Mucosa of stomach (tissue), 1 donor: ENCODE data around the gene CD82.

Source experiments
- H3K27me3 ChIP-seq: one replicate; pipeline ENCODE4 v1.7.0; 2013; ENCODE audit warnings: mild to moderate bottlenecking, low read length; ENCODE audit not compliant: control insufficient read depth, insufficient read depth
- H3K36me3 ChIP-seq: one replicate; pipeline ENCODE4 v1.7.0; 2013; ENCODE audit warnings: low read length; ENCODE audit not compliant: control insufficient read depth, insufficient read depth
- H3K4me1 ChIP-seq: one replicate; pipeline ENCODE4 v1.7.0; 2013; ENCODE audit warnings: mild to moderate bottlenecking, low read length; ENCODE audit not compliant: control insufficient read depth, insufficient read depth
- H3K4me3 ChIP-seq: one replicate; pipeline ENCODE4 v1.7.0; 2013; ENCODE audit warnings: low read length
- H3K9ac ChIP-seq: one replicate; pipeline ENCODE4 v1.7.0; 2013; ENCODE audit warnings: mild to moderate bottlenecking, low read length, moderate library complexity
- H3K9me3 ChIP-seq: one replicate; pipeline ENCODE4 v1.7.0; 2013; ENCODE audit warnings: mild to moderate bottlenecking, low read length, moderate library complexity; ENCODE audit not compliant: control insufficient read depth
- donor health status: Pancreatic carcinoma.

Gene CD82

DNA sequence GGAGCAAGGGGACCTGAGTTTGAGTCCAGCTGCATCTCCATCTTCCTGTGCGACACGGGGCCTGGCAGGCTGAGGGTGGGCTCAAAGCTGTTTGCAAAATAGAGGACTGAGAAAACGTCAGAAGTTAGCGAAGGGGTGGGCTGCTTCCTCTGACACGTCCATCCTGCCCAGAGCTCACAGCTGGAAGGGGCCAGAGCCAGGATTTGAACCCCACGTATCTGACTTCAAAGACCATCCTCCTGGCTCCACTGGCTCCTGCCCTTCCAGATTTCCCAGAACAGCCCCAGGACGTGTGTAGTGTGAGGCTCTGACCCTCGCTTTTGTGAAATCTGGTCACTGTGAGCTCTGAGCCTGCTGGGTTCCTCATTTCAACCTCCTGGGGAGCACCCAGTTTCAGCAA lies 56.3 kb downstream of the CD82 start:
- Histone ChIP-seq H3K9me3 (no peaks in the 10 kb centered on the region), H3K4me3 (no peak overlapping the region), H3K27me3 (no peaks in the 10 kb centered on the region), H3K4me1 (peaks cover 8% of the 10 kb centered on the region), H3K36me3 (no peaks in the 10 kb centered on the region), H3K9ac (no peak overlapping the region)

GRCh38 chr11:44622190-44622650 lies 56.8 kb downstream of the CD82 start:
- Histone ChIP-seq H3K9me3 (no peaks in the 10 kb centered on the region), H3K4me3 (no peak overlapping the region), H3K4me1 (peaks cover 5% of the 10 kb centered on the region), H3K27me3 (no peaks in the 10 kb centered on the region), H3K36me3 (no peaks in the 10 kb centered on the region), H3K9ac (no peak overlapping the region)

- no peaks in the 10 kb centered on the region for H3K9me3 ChIP-seq
- peaks cover 11% of the 10 kb centered on the region for H3K4me1 ChIP-seq
- no peaks in the 10 kb centered on the region for H3K27me3 ChIP-seq
- no peak overlapping the region for H3K9ac ChIP-seq
- no peaks in the 10 kb centered on the region for H3K36me3 ChIP-seq
- no peak overlapping the region for H3K4me3 ChIP-seq
These were observed 57.3 kb downstream of the CD82 start for GRCh38 chr11:44622721-44623258.

DNA sequence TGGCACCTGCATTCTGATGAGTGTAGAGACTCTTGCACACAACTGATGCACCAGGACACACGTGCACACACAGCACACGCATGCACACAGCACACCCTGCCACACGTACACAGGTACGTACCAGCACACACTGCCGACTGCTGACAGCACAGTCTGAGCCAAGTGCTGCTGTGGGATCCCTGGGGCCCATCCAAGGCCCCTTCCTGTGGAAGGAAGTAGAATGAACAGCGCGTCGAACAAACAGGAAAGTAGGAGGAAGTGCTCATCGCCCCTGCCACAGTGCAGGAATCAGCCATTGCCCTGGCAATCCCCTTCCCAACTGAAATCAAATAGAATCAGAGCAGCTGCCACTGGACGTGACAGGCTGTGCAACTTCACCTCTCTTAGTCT lies 57.9 kb downstream of the CD82 start:
- Histone ChIP-seq H3K4me1 (peaks cover 17% of the 10 kb centered on the region), H3K9me3 (no peaks in the 10 kb centered on the region), H3K27me3 (no peaks in the 10 kb centered on the region), H3K9ac (no peak overlapping the region), H3K4me3 (no peak overlapping the region), H3K36me3 (no peaks in the 10 kb centered on the region)

GRCh38 chr11:44623731-44624491 lies 58.4 kb downstream of the CD82 start:
- no peaks in the 10 kb centered on the region for H3K9me3 ChIP-seq
- H3K36me3 ChIP-seq = no peaks in the 10 kb centered on the region
- no peaks in the 10 kb centered on the region for H3K27me3 ChIP-seq
- peaks cover 17% of the 10 kb centered on the region for H3K4me1 ChIP-seq
- no peak overlapping the region for H3K9ac ChIP-seq
- H3K4me3 ChIP-seq = no peak overlapping the region

DNA sequence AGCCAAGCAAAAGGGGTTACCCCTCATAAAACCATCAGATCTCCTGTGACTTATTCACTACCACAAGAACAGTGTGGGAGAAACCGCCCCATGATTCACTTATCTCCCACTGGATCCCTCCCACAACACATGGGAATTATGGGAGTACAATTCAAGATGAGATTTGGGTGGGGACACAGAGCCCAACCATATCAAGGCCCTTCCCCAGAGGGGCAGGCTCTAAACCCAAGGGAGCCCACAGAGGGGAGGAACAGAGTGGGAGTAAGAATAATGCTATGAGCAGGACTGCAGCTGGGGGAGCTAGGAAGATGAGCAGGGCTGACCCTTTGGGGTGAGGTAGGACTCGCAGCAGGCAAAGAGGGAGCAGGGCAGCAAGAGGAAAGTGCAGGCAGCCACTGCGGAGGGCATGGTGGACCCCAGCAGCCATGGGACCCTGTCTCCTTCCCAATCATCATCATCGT lies 59.3 kb downstream of the CD82 start:
- no peaks in the 10 kb centered on the region for H3K36me3 ChIP-seq
- no peak overlapping the region for H3K4me3 ChIP-seq
- H3K9ac ChIP-seq = no peak overlapping the region
- H3K4me1 ChIP-seq = peaks cover 17% of the 10 kb centered on the region
- no peaks in the 10 kb centered on the region for H3K9me3 ChIP-seq
- no peaks in the 10 kb centered on the region for H3K27me3 ChIP-seq

DNA sequence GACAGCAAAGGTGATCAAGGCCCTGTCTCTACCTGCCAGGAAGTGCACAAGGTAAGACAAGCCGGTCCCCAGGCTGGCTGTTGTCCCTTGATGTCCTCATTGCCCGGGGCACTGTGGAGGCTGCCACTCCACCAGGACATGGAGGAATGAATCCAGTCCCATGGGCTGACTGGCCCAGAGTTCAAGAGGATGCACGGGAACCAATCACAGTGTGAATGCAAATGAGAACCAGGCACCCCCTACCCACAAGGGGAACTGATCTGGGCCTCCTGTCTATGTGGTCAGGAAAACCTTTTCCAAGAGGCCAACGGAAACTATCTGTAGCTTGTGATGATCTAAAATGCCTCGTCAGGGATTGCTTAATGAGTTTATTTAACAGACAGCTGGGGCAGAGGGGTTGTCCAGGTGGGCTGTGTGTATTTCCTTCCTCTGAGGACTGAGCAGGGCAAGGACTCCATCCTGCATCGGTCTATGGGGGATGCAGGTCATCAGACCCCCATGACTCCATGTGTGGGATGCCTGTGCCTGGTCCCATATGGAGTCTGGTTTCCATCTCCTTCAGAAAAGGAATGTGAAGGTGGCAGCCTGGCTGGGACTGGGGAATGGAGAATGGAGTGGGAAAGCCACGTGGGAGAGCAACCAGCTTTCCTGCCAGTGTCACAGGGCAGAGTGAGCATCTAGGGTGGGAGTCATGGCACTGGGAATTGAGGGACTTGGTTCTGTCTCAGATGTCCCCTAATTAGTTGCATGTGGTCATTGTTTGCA lies 60.5 kb downstream of the CD82 start:
- Histone ChIP-seq H3K27me3 (no peaks in the 10 kb centered on the region), H3K4me3 (no peak overlapping the region), H3K9me3 (no peaks in the 10 kb centered on the region), H3K9ac (no peak overlapping the region), H3K4me1 (peaks cover 17% of the 10 kb centered on the region), H3K36me3 (no peaks in the 10 kb centered on the region)

DNA sequence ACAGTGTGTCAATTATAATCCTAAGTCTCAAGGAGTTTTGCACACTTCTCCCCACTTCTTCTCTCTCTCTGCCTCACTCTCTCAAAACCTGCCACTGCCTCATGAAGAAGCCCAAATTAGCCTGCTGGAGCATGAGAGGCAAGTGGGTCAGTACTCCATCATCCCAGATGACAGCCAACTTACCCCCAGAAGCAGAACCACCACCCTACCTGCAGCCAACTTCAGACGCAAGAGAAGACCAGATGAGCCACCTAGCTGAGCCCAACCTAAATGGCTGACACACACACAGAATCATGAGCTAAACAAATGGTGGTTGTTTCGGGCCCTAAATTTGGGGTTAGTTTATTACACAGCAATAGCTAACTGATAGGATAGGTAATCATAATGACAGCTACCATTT lies 61.2 kb downstream of the CD82 start:
- Histone ChIP-seq H3K27me3 (no peaks in the 10 kb centered on the region), H3K9ac (no peak overlapping the region), H3K4me1 (peaks cover 12% of the 10 kb centered on the region), H3K36me3 (no peaks in the 10 kb centered on the region), H3K9me3 (no peaks in the 10 kb centered on the region), H3K4me3 (no peak overlapping the region)

DNA sequence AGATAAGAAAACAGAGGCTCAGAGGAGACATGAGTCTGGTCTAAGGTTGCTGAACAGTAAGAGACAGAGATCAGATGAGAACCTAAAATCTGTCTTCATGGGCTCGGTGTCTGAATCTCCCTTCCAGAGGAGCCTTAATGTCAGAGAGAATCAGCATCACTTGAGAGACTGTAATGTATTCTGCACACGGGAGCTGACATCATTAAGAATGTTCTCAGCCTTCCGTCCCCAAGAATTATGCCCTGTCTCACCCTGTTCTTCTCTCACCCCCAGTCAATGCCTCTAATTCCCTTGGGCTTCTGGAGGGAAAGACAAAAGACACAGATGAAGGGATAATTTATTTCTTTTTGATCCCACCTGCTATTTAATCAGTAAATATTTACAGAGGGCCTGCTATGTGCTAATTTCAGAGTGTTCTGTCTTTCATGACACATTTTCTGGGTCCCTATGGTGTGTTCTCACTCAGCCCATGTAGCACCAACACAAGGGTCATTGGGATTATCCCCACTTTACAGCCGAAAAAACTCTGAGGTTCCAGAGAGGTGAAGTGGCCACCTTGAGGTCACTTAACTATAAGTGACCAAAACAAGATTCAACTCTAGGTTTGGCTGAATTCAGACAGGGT lies 61.8 kb downstream of the CD82 start:
- H3K9ac ChIP-seq = no peak overlapping the region

GRCh38 chr11:44627911-44628729 lies 62.7 kb downstream of the CD82 start:
- Histone ChIP-seq H3K4me1 (peaks cover 12% of the 10 kb centered on the region), H3K27me3 (no peaks in the 10 kb centered on the region), H3K9me3 (no peaks in the 10 kb centered on the region), H3K4me3 (no peak overlapping the region), H3K36me3 (no peaks in the 10 kb centered on the region), H3K9ac (no peak overlapping the region)

More for the DNA sequence above, 61.8 kb downstream of the CD82 start:
- no peaks in the 10 kb centered on the region for H3K36me3 ChIP-seq
- H3K4me3 ChIP-seq = no peak overlapping the region
- H3K4me1 ChIP-seq = peaks cover 12% of the 10 kb centered on the region
- H3K27me3 ChIP-seq = no peaks in the 10 kb centered on the region
- no peaks in the 10 kb centered on the region for H3K9me3 ChIP-seq
